Smooth muscle cell of the brain vasculature (primary cell): ENCODE data around the gene TUBA1A.
A peak's percentile ranks its signal among the peaks of the same experiment; 100 is the strongest.
"Not testable (repeated sequence)": the region's sequence is repeated elsewhere in the genome, so short reads cannot be mapped to it uniquely, and the experiment has no call there.

Experiments
- DNase-seq: peaks from one replicate; pipeline ENCODE4 v3.0.0-alpha.2; 2012; ENCODE audit warnings: low read depth, low spot score

The TUBA1A gene

GRCh38 chr12:49200919-49201594 is 12.2 kb upstream of the TUBA1A start:
- no peak for DNase-seq

GRCh38 chr12:49198431-49199155 is 9.7 kb upstream of the TUBA1A start:
- DNase-seq, result peak; percentile 17

GRCh38 chr12:49197256-49197655 is 8.4 kb upstream of the TUBA1A start:
- no peak for DNase-seq

DNA sequence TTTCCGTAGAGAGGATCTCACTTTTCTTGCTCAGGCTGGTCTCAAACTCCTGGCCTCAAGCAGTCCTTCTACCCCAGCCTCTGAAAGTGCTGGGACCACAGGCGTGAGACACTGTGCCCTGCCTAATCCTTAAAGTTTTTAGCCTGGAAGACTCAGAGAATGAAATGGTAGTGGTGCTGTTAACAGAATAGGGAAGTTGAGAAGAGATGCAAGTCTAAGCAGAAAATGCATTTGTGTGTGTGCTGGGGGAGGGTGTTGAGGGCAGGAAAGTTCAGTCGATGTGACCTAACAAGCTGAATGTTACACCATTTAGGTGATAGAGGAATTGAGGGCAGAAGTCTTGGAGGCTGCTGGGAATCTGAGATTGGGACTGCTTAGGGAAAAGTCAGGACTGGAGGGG is 6.9 kb upstream of the TUBA1A start:
- DNase-seq, result no peak

GRCh38 chr12:49193746-49194145 is 4.9 kb upstream of the TUBA1A start:
- not testable (repeated sequence) for DNase-seq

GRCh38 chr12:49191498-49191897 is 2.6 kb upstream of the TUBA1A start:
- not testable (repeated sequence) for DNase-seq

DNA sequence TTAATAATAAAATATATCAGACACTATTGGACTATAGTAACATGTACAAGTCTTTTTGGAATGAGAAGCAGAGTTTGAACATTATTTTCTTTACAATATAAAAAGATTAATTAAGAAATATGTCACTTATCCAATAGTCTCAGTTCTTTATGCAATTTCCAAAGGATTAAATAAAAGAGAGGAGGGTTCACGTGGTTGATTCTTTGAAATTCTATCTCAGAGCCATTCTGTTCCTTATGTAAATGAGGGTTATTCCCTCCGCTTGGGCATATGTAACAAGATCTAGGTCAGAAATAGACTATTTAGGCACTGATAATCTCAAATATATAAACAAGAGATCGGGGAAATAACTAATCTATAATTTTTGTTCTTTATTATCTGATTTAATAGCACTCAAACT is 2.1 kb upstream of the TUBA1A start:
- DNase-seq, result no peak

- DNase-seq, result no peak
Observed at GRCh38 chr12:49189731-49190716, 1.1 kb upstream of the TUBA1A start.

- DNase-seq, result peak; percentile 20
Observed at GRCh38 chr12:49188201-49188915, 522 bp downstream of the TUBA1A start.

DNA sequence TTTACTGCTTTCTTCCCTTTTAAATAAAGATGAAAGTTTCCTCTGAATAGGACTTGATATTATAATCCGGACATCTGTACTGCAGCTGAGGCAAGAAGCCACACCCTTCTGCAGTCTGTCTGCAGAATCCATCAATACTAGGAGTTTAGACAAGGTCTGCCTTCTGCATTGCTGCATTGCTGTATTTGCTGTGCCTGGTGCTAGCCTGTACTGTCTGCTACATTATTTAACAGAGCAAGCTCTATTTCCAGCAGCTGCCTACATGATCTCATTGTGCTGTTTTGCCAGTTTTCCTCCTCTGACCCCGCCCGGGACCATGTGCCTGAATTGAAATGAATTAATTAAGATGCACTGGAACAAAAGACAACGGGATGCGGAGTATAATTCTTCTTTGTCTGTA is 1.7 kb downstream of the TUBA1A start:
- DNase-seq, result peak; percentile 1

DNA sequence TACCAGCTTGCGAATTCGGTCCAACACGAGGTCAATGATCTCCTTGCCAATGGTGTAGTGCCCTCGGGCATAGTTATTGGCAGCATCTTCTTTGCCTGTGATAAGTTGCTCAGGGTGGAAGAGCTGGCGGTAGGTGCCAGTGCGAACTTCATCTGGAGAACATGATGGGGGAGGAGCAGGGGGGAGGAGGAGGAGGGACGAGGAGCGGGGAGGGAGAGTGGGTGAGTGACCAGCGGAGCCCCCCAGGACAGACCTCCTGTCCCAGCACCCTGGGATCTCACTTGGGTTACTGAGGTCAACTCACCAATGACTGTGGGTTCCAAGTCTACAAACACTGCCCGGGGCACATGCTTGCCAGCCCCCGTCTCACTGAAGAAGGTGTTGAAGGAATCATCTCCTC is 2.6 kb downstream of the TUBA1A start:
- not testable (repeated sequence) for DNase-seq

- DNase-seq, result not testable (repeated sequence)
Observed at GRCh38 chr12:49184697-49185096, 4.2 kb downstream of the TUBA1A start.

- DNase-seq, result not testable (repeated sequence)
Observed at GRCh38 chr12:49183214-49183950, 5.5 kb downstream of the TUBA1A start.

DNA sequence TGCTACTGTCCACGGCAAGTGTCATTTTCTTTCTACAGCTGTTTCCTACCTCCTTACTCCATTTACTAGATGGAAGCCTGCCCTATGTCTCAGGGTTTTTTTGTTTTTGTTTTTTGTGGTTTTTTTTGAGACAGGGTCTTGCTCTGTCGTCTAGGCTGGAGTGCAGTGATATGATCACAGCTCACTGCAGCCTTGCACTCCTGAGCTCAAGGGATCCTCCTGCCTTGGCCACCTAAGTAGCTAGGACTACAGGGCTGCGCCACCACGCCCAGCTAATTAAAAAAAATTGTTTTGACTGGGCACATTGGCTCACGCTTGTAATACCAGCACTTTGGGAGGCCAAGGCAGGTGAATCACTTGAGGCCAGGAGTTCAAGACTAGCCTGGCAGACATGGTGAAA is 14.7 kb downstream of the TUBA1A start:
- DNase-seq, result no peak

GRCh38 chr12:49170924-49171323 is 18.0 kb downstream of the TUBA1A start:
- no peak for DNase-seq

DNA sequence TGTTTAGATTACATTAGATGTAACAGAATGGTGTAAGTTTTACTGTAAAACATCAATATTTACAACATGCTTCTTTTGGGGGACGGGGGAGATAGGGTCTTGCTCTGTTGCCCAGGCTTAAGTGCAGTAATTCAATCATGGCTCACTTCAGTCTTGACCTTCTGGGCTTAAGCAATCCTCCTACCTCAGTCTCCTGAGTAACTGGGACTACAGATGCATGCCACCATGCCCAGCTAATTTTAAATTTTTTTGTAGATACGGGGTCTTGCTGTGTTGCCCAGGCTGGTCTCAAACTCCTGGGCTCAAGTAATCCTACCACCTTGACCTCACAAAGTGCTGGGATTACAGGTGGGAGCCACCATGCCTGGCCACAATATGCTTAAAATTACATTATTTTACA is 23.8 kb downstream of the TUBA1A start:
- DNase-seq, result no peak

DNA sequence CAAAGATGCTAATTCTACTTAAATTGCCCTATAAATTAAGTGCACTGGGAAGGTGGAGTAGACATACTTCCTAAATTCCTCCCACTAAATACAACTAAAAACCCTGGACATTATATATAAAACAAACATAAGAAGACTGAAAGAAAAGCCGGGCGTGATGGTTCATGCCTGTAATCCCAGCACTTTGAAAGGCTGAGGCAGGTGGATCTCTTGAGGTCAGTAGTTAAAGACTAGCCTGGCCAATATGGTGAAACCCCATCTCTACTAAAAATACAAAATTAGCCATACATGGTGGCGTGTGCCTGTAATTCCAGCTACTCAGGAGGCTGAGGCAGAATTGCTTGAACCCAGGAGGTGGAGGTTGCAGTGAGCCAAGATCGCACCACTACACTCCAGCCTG is 27.0 kb downstream of the TUBA1A start:
- DNase-seq, result not testable (repeated sequence)

DNA sequence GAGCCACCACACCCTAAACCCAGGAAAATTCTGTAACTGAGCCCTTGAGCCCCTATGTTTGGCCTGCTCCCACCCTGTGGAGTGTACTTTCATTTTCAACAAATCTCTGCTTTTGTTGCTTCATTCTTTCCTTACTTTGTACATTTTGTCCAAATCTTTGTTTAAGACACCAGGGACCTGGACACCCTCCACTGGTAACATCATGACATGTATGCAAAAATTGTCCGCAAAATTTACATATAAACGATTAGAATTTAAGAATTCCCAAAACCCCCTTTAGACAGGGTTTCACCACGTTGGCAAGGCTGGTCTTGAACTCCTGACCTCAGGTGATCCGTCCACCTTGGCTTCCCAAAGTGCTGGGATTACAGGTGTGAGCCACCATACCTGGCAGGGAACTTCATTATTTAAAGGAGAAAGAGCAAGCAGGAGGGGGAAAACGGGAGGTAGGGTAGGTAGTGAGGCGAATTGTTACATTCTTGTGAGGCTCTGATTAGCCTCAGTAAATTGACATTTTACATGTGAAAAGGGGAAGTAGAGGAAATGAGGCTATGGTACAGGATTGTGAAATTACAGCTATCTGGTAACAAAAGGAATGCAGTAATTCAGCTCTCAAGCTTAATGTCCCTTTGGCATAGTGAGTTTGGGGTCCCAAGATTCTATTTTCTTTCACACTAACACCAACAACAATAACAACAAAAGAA is 27.6 kb downstream of the TUBA1A start:
- DNase-seq, result no peak

- no peak for DNase-seq
Observed at GRCh38 chr12:49160399-49160798, 28.5 kb downstream of the TUBA1A start.

- no peak for DNase-seq
Observed at GRCh38 chr12:49154221-49154620, 34.7 kb downstream of the TUBA1A start.
